22Rv1 (cell line): ENCODE data around the gene NRP1.

ENCODE experiments used
- ZFX ChIP-seq: fragments of 450-650 bp; IDR thresholded peaks from 2 replicates; pipeline ENCODE4 v1.6.1; 2017; ENCODE audit warnings: antibody characterized with exemption, borderline replicate concordance
- TF ChIP-seq, protein P1 (sequence below): fragments of 450-650 bp; IDR thresholded peaks from 2 replicates; pipeline ENCODE4 v1.5.1; 2017; ENCODE audit warnings: mild to moderate bottlenecking

DNA sequence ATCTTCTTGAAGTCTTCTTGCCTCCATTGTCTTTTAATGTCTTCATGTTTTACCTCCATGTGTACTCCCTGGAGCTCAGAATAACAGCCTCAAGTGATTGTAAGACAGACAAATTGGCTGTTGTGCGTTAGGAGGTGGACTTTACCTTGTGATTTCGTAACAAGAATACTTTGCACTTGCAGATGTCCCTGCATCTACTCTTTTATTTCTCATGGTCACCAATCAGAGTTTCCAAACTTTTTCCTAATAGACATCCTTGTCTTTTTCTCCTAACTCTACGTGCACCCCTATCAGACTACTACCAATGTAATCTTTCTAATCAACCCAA, 172.3 kb downstream of the NRP1 start:
- TF ChIP-seq, protein P1, sequence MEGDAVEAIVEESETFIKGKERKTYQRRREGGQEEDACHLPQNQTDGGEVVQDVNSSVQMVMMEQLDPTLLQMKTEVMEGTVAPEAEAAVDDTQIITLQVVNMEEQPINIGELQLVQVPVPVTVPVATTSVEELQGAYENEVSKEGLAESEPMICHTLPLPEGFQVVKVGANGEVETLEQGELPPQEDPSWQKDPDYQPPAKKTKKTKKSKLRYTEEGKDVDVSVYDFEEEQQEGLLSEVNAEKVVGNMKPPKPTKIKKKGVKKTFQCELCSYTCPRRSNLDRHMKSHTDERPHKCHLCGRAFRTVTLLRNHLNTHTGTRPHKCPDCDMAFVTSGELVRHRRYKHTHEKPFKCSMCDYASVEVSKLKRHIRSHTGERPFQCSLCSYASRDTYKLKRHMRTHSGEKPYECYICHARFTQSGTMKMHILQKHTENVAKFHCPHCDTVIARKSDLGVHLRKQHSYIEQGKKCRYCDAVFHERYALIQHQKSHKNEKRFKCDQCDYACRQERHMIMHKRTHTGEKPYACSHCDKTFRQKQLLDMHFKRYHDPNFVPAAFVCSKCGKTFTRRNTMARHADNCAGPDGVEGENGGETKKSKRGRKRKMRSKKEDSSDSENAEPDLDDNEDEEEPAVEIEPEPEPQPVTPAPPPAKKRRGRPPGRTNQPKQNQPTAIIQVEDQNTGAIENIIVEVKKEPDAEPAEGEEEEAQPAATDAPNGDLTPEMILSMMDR: no peak
- TF ChIP-seq ZFX: no peak
